Vagina (tissue), 2 donors: ENCODE measurements around the gene CES1. TPM values are rescaled to one million over a fixed set of nuclear protein-coding genes. Genes with fewer than 3 reads are reported as not detected.
"Not testable (repeated sequence)": the region's sequence is repeated elsewhere in the genome, so short reads cannot be mapped to it uniquely, and the experiment has no call there.

Source experiments
- DNase-seq, 2 donors: peaks; one replicate each; pipeline ENCODE4 v3.0.0-alpha.2; 2017; ENCODE audit errors: extremely low spot score in 2 of 2
- H3K27ac ChIP-seq: fragments of 200-600 bp; sonication (generic); one replicate; pipeline ENCODE4 v1.5.1; 2019
- H3K27me3 ChIP-seq: fragments of 200-600 bp; sonication (generic); one replicate; pipeline ENCODE4 v1.5.1; 2019
- H3K36me3 ChIP-seq, 2 donors: fragments of 200-600 bp; sonication (generic); one replicate each; pipeline ENCODE4 v1.5.1; 2017 to 2019
- H3K4me1 ChIP-seq: fragments of 200-600 bp; sonication (generic); one replicate; pipeline ENCODE4 v1.5.1; 2019
- H3K4me3 ChIP-seq, 2 donors: fragments of 200-600 bp; sonication (generic); 1 replicate in 1 of 2; 2 replicates in 1 of 2; pipeline ENCODE4 v1.5.1; 2016 to 2019
- H3K9me3 ChIP-seq: fragments of 200-600 bp; sonication (generic); one replicate; pipeline ENCODE4 v1.5.1; 2019
- CTCF ChIP-seq, 3 experiments: fragments of 450-650 bp in 2 of 3; fragments of 200-600 bp in 1 of 3; sonication (generic) in 1 of 3; IDR thresholded peaks; one replicate each; pipeline ENCODE4 v1.5.1; 2017 to 2019; ENCODE audit warnings: antibody characterized with exemption in 3 of 3, mild to moderate bottlenecking in 2 of 3, moderate library complexity in 2 of 3
- POLR2A ChIP-seq, 2 donors: fragments of 450-650 bp; IDR thresholded peaks; one replicate each; pipeline ENCODE4 v1.6.1; 2017; ENCODE audit warnings: antibody characterized with exemption in 2 of 2, mild to moderate bottlenecking in 2 of 2, moderate library complexity in 2 of 2
- POLR2AphosphoS5 ChIP-seq, 2 donors: sonication (generic); formaldehyde crosslinking; IDR thresholded peaks; one replicate each; pipeline ENCODE4 v1.9.0; 2017; ENCODE audit warnings: antibody characterized with exemption in 2 of 2, mild to moderate bottlenecking in 2 of 2, low read depth in 1 of 2; ENCODE audit not compliant: insufficient read depth in 1 of 2
- intact Hi-C: fragments of 100-400 bp; cut with DNase I; formaldehyde crosslinking; loops from one replicate; pipeline ENCODE4 v1.15.1; 2023
- total RNA-seq: library from RNA; depleted of rRNA; stranded (reverse); fragments of >200 nt; gene quantifications from one replicate; pipeline ENCODE4 v1.2.3, GENCODE V29; 2016

CES1 gene
- total RNA-seq, 1 donor from 2014 or later, result 10.1 TPM

GRCh38 chr16:55811811-55812210, 21.1 kb downstream of the CES1 start:
- intact Hi-C loops, result no loop called here
- DNase-seq, result peak in 1 of 2 donors; percentile 90
- Histone ChIP-seq H3K27ac (no peak overlapping the region), H3K9me3 (no peaks in the 10 kb centered on the region), H3K4me3 (no peak overlapping the region), H3K4me1 (no peaks in the 10 kb centered on the region), H3K36me3 (no peaks in the 10 kb centered on the region), H3K27me3 (no peaks in the 10 kb centered on the region)
- TF ChIP-seq POLR2A (IDR thresholded peaks at IDR 0.05), result no peak
- no peak for TF ChIP-seq POLR2AphosphoS5 (IDR thresholded peaks at IDR 0.05; ENCODE audit: insufficient read depth in 1 of 2, low read depth in 1 of 2)
- TF ChIP-seq CTCF (IDR thresholded peaks at IDR 0.05), result no peak

DNA sequence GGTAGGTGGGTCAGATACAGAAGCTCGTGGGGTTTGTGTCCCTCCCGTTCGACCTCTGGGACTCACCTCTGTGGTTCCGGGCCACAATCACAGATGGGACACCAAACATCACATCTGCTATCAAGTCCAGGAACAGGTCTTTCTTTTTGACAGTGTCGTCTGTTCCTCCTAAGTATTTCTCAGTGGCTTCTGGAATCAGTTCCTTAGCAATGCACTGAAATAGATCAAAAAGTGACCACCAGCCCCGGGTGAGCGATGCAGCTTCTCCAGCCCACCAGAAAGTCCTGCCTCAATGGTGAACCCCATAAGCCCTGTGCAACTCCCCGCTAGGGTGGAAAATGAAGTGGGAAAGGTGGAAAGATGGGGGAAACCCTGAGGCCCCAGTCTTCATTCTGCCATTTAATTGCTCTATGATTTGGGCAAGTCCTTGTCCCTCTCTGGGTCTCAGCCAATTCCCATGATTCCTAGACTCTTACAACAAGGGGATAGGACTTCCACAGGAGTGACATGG, 22.4 kb downstream of the CES1 start:
- H3K27me3 ChIP-seq, result no peaks in the 10 kb centered on the region
- no peaks in the 10 kb centered on the region for H3K36me3 ChIP-seq
- intact Hi-C loops, result no loop called here
- TF ChIP-seq POLR2A (IDR thresholded peaks at IDR 0.05) (no peak), POLR2AphosphoS5 (IDR thresholded peaks at IDR 0.05; ENCODE audit: insufficient read depth in 1 of 2, low read depth in 1 of 2) (no peak), CTCF (IDR thresholded peaks at IDR 0.05) (no peak)
- H3K27ac ChIP-seq, result no peak overlapping the region
- no peak overlapping the region for H3K4me3 ChIP-seq
- no peaks in the 10 kb centered on the region for H3K4me1 ChIP-seq
- no peaks in the 10 kb centered on the region for H3K9me3 ChIP-seq
- DNase-seq, result peak in 1 of 2 donors; percentile 79

GRCh38 chr16:55809851-55810250, 23.0 kb downstream of the CES1 start:
- intact Hi-C loops, result no loop called here
- no peaks in the 10 kb centered on the region for H3K36me3 ChIP-seq
- no peaks in the 10 kb centered on the region for H3K4me1 ChIP-seq
- TF ChIP-seq POLR2A (IDR thresholded peaks at IDR 0.05) (no peak), POLR2AphosphoS5 (IDR thresholded peaks at IDR 0.05; ENCODE audit: insufficient read depth in 1 of 2, low read depth in 1 of 2) (no peak), CTCF (IDR thresholded peaks at IDR 0.05) (no peak)
- no peaks in the 10 kb centered on the region for H3K27me3 ChIP-seq
- no peak for DNase-seq
- H3K9me3 ChIP-seq, result no peaks in the 10 kb centered on the region
- no peak overlapping the region for H3K27ac ChIP-seq
- no peak overlapping the region for H3K4me3 ChIP-seq

DNA sequence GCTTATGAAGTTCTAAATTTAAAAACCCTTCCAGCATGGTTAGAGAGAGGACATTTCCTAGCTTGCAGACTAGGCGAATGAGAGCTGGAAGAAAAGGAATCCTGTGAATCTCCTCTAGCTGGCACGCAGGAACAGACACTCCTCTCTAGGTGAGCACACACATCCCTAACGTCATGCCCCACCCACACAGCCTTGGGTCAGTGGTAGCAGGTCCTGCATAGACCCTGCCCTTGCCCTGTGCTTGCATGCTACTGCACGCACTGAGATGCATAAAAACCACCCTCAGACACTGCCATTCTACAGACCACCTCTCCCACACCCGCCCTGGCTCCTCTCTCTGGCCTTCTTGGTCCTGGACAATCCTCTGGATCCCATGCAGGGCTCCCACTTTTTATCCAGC, 23.5 kb downstream of the CES1 start:
- no peak for TF ChIP-seq POLR2A (IDR thresholded peaks at IDR 0.05)
- TF ChIP-seq POLR2AphosphoS5 (IDR thresholded peaks at IDR 0.05; ENCODE audit: insufficient read depth in 1 of 2, low read depth in 1 of 2), result no peak
- no peak for TF ChIP-seq CTCF (IDR thresholded peaks at IDR 0.05)
- Histone ChIP-seq H3K4me3 (no peak overlapping the region), H3K36me3 (no peaks in the 10 kb centered on the region), H3K9me3 (no peaks in the 10 kb centered on the region), H3K27ac (no peak overlapping the region), H3K27me3 (no peaks in the 10 kb centered on the region), H3K4me1 (no peaks in the 10 kb centered on the region)
- intact Hi-C loops, result no loop called here
- DNase-seq, result peak in 1 of 2 donors; percentile 81

DNA sequence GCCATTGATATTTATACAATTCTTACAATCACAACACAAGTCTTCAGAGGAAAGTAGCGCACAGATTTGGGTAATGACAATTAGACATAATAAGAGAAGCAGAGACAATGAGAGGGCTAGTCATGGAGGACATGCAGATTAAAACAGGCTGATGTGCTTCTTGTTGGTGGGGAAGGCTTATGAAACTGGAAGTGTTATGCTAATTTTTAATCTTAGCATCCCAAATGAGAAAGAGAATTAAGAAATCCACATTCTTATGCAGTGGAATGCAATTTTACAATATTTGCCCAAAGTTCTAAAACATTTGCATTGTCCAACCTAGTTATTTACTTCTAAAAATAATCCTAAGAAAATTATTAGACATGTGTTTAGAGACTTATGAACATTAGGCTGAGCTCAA, 24.6 kb downstream of the CES1 start:
- H3K36me3 ChIP-seq, DNase-seq, H3K27ac ChIP-seq, intact Hi-C loops, H3K4me3 ChIP-seq, H3K9me3 ChIP-seq, H3K27me3 ChIP-seq, H3K4me1 ChIP-seq: not testable (repeated sequence)

DNA sequence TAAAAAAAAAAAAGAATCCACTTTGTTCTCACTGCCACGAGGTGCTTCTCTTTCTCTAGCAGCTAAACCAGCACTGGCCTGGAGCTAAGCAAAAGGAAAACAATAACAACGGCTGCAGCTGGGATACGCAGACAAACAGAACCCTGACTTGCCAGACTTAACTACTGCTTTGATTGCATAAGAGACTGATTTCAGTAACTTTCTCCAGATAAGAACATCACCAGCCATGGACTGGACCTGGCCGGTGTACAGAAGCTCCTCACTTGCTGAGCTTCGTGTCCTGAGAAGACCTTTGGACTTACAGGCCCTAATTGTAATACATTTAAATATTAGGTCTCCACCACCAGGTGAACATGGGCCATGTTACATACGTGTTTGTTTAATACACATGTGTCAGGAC, 27.8 kb downstream of the CES1 start:
- DNase-seq, H3K4me3 ChIP-seq, H3K36me3 ChIP-seq, H3K27ac ChIP-seq, intact Hi-C loops, H3K4me1 ChIP-seq, H3K27me3 ChIP-seq, H3K9me3 ChIP-seq: not testable (repeated sequence)

DNA sequence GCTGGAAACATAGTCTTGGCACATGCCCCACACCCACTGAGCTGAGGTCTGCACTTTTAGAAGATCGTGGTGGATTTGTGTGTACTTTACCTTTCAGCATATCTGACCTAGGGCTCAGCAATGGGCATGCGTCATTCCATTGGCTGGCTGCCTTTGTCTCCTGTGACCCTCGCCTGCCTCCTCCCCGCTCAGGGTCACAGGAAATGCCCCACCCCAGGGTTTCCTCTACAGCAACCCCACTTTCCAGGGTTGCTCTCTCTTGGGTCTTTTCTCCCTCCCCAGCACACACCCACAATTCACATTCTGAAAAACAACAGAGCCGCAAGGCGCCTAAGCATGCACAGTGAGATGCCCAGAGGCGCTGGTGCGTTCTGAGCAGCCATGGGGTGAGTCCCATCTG, 29.2 kb downstream of the CES1 start:
- H3K4me1 ChIP-seq, H3K27ac ChIP-seq, intact Hi-C loops, DNase-seq, H3K36me3 ChIP-seq, H3K9me3 ChIP-seq, H3K27me3 ChIP-seq, H3K4me3 ChIP-seq: not testable (repeated sequence)

- H3K27me3 ChIP-seq, H3K9me3 ChIP-seq, DNase-seq, intact Hi-C loops, H3K4me3 ChIP-seq, H3K27ac ChIP-seq, H3K36me3 ChIP-seq, H3K4me1 ChIP-seq: not testable (repeated sequence)
Measured at GRCh38 chr16:55792934-55793374, 39.9 kb downstream of the CES1 start.

GRCh38 chr16:55791512-55791911, 41.4 kb downstream of the CES1 start:
- DNase-seq, H3K27me3 ChIP-seq, H3K27ac ChIP-seq, H3K4me3 ChIP-seq, H3K4me1 ChIP-seq, H3K36me3 ChIP-seq, H3K9me3 ChIP-seq, intact Hi-C loops: not testable (repeated sequence)
